SK-N-SH (cell line): Measurements from ENCODE around the gene SCYGR3.

Source experiments
- CTCF ChIP-seq: fragments of 200-600 bp; sonication (generic); IDR thresholded peaks from 2 replicates; pipeline ENCODE4 v1.6.1; 2017; ENCODE audit warnings: antibody characterized with exemption, mild to moderate bottlenecking, moderate library complexity
- FOXJ3 ChIP-seq: sonication (generic); formaldehyde crosslinking; IDR thresholded peaks from 2 replicates; pipeline ENCODE4 v1.5.1; 2020; ENCODE audit warnings: mild to moderate bottlenecking, missing genetic modification reagents
- RAD21 ChIP-seq: IDR thresholded peaks from 2 replicates; pipeline ENCODE4 v1.6.1; 2012; ENCODE audit warnings: mild to moderate bottlenecking, low read length
- SMC3 ChIP-seq: IDR thresholded peaks from 2 replicates; pipeline ENCODE4 v1.6.1; 2012; ENCODE audit warnings: low read depth, low read length, improper control_type of control experiment
- TAF1 ChIP-seq: IDR thresholded peaks from 2 replicates; pipeline ENCODE4 v1.6.1; 2012; ENCODE audit warnings: low read depth, mild to moderate bottlenecking, low read length, moderate library complexity, borderline replicate concordance
- TCF12 ChIP-seq: IDR thresholded peaks from 2 replicates; pipeline ENCODE4 v1.4.0; 2012
- USF2 ChIP-seq: fragments of 150-350 bp; IDR thresholded peaks from 2 replicates; pipeline ENCODE4 v1.6.1; 2017; ENCODE audit warnings: antibody characterized with exemption, low read length, low read depth, borderline replicate concordance
- ZBTB33 ChIP-seq: IDR thresholded peaks from 2 replicates; pipeline ENCODE4 v1.4.0; 2012; ENCODE audit warnings: low read depth, borderline replicate concordance

GRCh38 chr2:227615906-227616305 is 1.3 kb upstream of the SCYGR3 start:
- TF ChIP-seq USF2 (no peak), CTCF (no peak), RAD21 (no peak), TCF12 (no peak), SMC3 (no peak), FOXJ3 (CRISPR knock-in tag) (no peak), ZBTB33 (no peak), TAF1 (no peak)
